A549 treated with AZD9567 at 1 μM for 4 hours (cell line): Measurements from ENCODE around the gene NPY. TPM values are rescaled to one million over a fixed set of nuclear protein-coding genes. Genes with fewer than 3 reads are reported as not detected.

Experiments used
- total RNA-seq: library from RNA; stranded (reverse); fragments of 200-300 nt; extraction: Qiagen RNA extraction; gene quantifications from 5 replicates; pipeline ENCODE4 v1.2.3, GENCODE V29; 2022; ENCODE audit not compliant: insufficient read depth

The NPY gene
- not detected in 5 replicates for total RNA-seq

DNA sequence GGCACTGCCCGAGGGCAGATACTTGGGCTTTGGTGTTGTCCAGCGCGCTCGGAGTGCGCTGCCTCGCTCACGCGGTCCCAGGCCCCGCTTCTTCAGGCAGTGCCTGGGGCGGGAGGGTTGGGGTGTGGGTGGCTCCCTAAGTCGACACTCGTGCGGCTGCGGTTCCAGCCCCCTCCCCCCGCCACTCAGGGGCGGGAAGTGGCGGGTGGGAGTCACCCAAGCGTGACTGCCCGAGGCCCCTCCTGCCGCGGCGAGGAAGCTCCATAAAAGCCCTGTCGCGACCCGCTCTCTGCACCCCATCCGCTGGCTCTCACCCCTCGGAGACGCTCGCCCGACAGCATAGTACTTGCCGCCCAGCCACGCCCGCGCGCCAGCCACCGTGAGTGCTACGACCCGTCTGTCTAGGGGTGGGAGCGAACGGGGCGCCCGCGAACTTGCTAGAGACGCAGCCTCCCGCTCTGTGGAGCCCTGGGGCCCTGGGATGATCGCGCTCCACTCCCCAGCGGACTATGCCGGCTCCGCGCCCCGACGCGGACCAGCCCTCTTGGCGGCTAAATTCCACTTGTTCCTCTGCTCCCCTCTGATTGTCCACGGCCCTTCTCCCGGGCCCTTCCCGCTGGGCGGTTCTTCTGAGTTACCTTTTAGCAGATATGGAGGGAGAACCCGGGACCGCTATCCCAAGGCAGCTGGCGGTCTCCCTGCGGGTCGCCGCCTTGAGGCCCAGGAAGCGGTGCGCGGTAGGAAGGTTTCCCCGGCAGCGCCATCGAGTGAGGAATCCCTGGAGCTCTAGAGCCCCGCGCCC lies at the start of gene NPY:
Gene NPY, plus strand, starts transcription at position 294 of the 802 bp plus-strand sequence. CDS start 1,051 bp downstream, outside the sequence.

